HG02852 (cell line): Measurements from ENCODE around the gene FGL2.
A peak's percentile ranks its signal among the peaks of the same experiment; 100 is the strongest.
"Not testable (repeated sequence)": the region's sequence is repeated elsewhere in the genome, so short reads cannot be mapped to it uniquely, and the experiment has no call there.

ENCODE experiments used
- ATAC-seq: cut with Tn5 transposase; IDR thresholded peaks from one replicate; pipeline ENCODE4 v1.9.1; 2021; ENCODE audit warnings: mild to moderate bottlenecking, moderate library complexity; ENCODE audit not compliant: unreplicated experiment

Gene FGL2

GRCh38 chr7:77199013-77199966, at the start of gene FGL2:
FGL2 (minus strand) TSS chr7:77199819; CDS start chr7:77199793, 26 bp downstream.
- no peak for ATAC-seq

GRCh38 chr7:77248154-77248553, 48.5 kb upstream of the FGL2 start:
- ATAC-seq, result no peak

- peak; percentile 84 for ATAC-seq
Observed at GRCh38 chr7:77247206-77247850, 47.7 kb upstream of the FGL2 start.

GRCh38 chr7:77246026-77246640, 46.5 kb upstream of the FGL2 start:
- no peak for ATAC-seq

- ATAC-seq, result no peak
Observed at GRCh38 chr7:77245015-77245755, 45.6 kb upstream of the FGL2 start.

- no peak for ATAC-seq
Observed at GRCh38 chr7:77244222-77244934, 44.8 kb upstream of the FGL2 start.

- ATAC-seq, result no peak
Observed at GRCh38 chr7:77242554-77242953, 42.9 kb upstream of the FGL2 start.

- no peak for ATAC-seq
Observed at GRCh38 chr7:77242068-77242467, 42.4 kb upstream of the FGL2 start.

- ATAC-seq, result no peak
Observed at GRCh38 chr7:77239471-77239870, 39.9 kb upstream of the FGL2 start.

- no peak for ATAC-seq
Observed at GRCh38 chr7:77238703-77239136, 39.1 kb upstream of the FGL2 start.

GRCh38 chr7:77235276-77235675, 35.7 kb upstream of the FGL2 start:
- no peak for ATAC-seq

GRCh38 chr7:77232467-77232866, 32.8 kb upstream of the FGL2 start:
- no peak for ATAC-seq

GRCh38 chr7:77228795-77229194, 29.2 kb upstream of the FGL2 start:
- not testable (repeated sequence) for ATAC-seq

- no peak for ATAC-seq
Observed at GRCh38 chr7:77226357-77226839, 26.8 kb upstream of the FGL2 start.

- ATAC-seq, result no peak
Observed at GRCh38 chr7:77223261-77223660, 23.6 kb upstream of the FGL2 start.

GRCh38 chr7:77222819-77223218, 23.2 kb upstream of the FGL2 start:
- ATAC-seq, result no peak

GRCh38 chr7:77222065-77222464, 22.4 kb upstream of the FGL2 start:
- no peak for ATAC-seq

- not testable (repeated sequence) for ATAC-seq
Observed at GRCh38 chr7:77219701-77220331, 20.2 kb upstream of the FGL2 start.

- no peak for ATAC-seq
Observed at GRCh38 chr7:77217474-77218185, 18.0 kb upstream of the FGL2 start.
